CD4-positive, alpha-beta T cell (primary cell): ENCODE data around the gene RAMP3. TPM values are rescaled to one million over a fixed set of nuclear protein-coding genes. Genes with fewer than 3 reads are reported as not detected.

Experiments
- ATAC-seq: fragments of 200-7000 bp; cut with Tn5 transposase; one replicate; pipeline ENCODE4 v1.10.0; 2022; ENCODE audit warnings: mild to moderate bottlenecking; ENCODE audit not compliant: poor library complexity
- CTCF ChIA-PET: fragments of 350-600 bp; sonication (Branson Sonifier 250); formaldehyde crosslinking; loops from one replicate; lab custom pipeline; 2021; ENCODE audit warnings: antibody characterized with exemption, inconsistent platforms; lab: Charles Lee
- POLR2A ChIA-PET: fragments of 350-600 bp; sonication (Branson Sonifier 250); formaldehyde crosslinking; loops from one replicate; lab custom pipeline; 2021; ENCODE audit warnings: antibody characterized with exemption, inconsistent platforms; lab: Charles Lee
- DNase-seq, 14 experiments: peaks; one replicate each; pipeline ENCODE4 v3.0.0-alpha.2; 2013 to 2020; ENCODE audit warnings: mixed read lengths in 2 of 14
- H3K27ac ChIP-seq, 2 donors: one replicate each; pipeline versions ENCODE4 v1.5.1 to v1.7.0; 2013; ENCODE audit warnings: low read length in 2 of 2, low read depth in 1 of 2, mild to moderate bottlenecking in 1 of 2
- H3K27me3 ChIP-seq, 2 experiments: 1 replicate in 1 of 2; 2 replicates in 1 of 2; pipeline versions ENCODE4 v1.6.1 to v1.7.0; 2013; ENCODE audit warnings: low read length in 2 of 2, control low read depth in 1 of 2, mild to moderate bottlenecking in 1 of 2, moderate library complexity in 1 of 2; ENCODE audit not compliant: insufficient read depth in 2 of 2, control insufficient read depth in 1 of 2
- H3K36me3 ChIP-seq: one replicate; pipeline ENCODE4 v1.6.1; 2013; ENCODE audit warnings: low read length, control low read depth; ENCODE audit not compliant: insufficient read depth
- H3K4me1 ChIP-seq: one replicate; pipeline ENCODE4 v1.6.1; 2013; ENCODE audit warnings: low read length, control low read depth; ENCODE audit not compliant: insufficient read depth
- H3K4me3 ChIP-seq: one replicate; pipeline ENCODE4 v1.5.1; 2013; ENCODE audit warnings: mild to moderate bottlenecking, low read length, moderate library complexity
- H3K9me3 ChIP-seq, 2 experiments: 1 replicate in 1 of 2; 2 replicates in 1 of 2; pipeline versions ENCODE4 v1.6.1 to v1.7.0; 2013; ENCODE audit warnings: low read length in 2 of 2, mild to moderate bottlenecking in 2 of 2, control low read depth in 1 of 2, moderate library complexity in 1 of 2; ENCODE audit not compliant: control insufficient read depth in 1 of 2, insufficient read depth in 1 of 2
- H3K27ac Mint-ChIP-seq: one replicate; pipeline ENCODE4 v1.8.0; 2020; ENCODE audit warnings: mixed read lengths
- H3K27me3 Mint-ChIP-seq: one replicate; pipeline ENCODE4 v1.8.0; 2021; ENCODE audit warnings: mixed read lengths
- H3K36me3 Mint-ChIP-seq: one replicate; pipeline ENCODE4 v1.8.0; 2021; ENCODE audit warnings: low read depth, mixed read lengths
- H3K4me1 Mint-ChIP-seq: one replicate; pipeline ENCODE4 v1.8.0; 2021; ENCODE audit warnings: low read depth, mixed read lengths
- H3K4me3 Mint-ChIP-seq: one replicate; pipeline ENCODE4 v1.8.0; 2020; ENCODE audit warnings: mild to moderate bottlenecking, mixed read lengths
- H3K9me3 Mint-ChIP-seq: one replicate; pipeline ENCODE4 v1.8.0; 2020; ENCODE audit warnings: mixed read lengths
- intact Hi-C, 2 experiments: fragments of 100-400 bp; cut with DNase I in 1 of 2; cut with micrococcal nuclease in 1 of 2; formaldehyde crosslinking; loops; one replicate each; pipeline versions ENCODE4 v1.15.1 to v1.9.0; 2023 to 2025; cut with DNase I, micrococcal nuclease
- total RNA-seq, 174 experiments: library from RNA in 2 of 174; stranded (reverse) in 2 of 174; gene quantifications; one replicate each; pipeline ENCODE4 v1.2.3 and lab custom pipeline; 2021 to 2026
- TF ChIP-seq, protein P1 (sequence below): fragments of 200-600 bp; IDR thresholded peaks from one replicate; pipeline ENCODE4 v1.8.0; 2022; ENCODE audit warnings: antibody characterized with exemption, mild to moderate bottlenecking

RAMP3 gene
- total RNA-seq, 2 experiments from 2014 or later, result not detected

DNA sequence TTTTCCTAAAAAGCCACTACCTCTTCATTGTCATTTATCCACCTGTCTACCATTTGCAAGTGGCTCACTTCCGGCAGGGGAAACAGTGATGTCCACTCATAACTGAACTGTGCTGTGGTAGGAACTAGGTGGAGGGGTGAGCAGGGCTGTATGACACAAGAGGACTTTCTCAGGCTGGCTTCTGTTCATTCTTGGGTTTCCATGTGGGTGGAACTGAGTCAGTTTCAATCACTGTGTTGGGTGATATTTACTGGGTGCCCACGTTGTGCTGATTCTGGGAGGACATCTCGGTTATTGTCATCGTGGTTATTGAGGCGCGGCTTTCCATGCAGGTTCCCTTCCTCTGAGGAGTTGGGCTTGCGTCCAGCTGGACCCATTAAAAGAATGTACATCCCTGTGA is 38.8 kb downstream of the RAMP3 start:
- Mint-ChIP-seq H3K9me3 (no peaks in the 10 kb centered on the region), H3K4me1 (no peaks in the 10 kb centered on the region), H3K27ac (no peak overlapping the region), H3K27me3 (peaks cover 12% of the 10 kb centered on the region), H3K36me3 (no peaks in the 10 kb centered on the region), H3K4me3 (no peak overlapping the region)
- POLR2A ChIA-PET, result no interaction called here
- Histone ChIP-seq H3K27ac (no peak overlapping the region), H3K9me3 (no peaks in the 10 kb centered on the region), H3K4me1 (no peaks in the 10 kb centered on the region), H3K4me3 (no peak overlapping the region), H3K27me3 (peaks cover 0 to 2% of the 10 kb centered on the region in 2 experiments), H3K36me3 (no peaks in the 10 kb centered on the region)
- CTCF ChIA-PET, result no interaction called here
- intact Hi-C loops, result no loop called here
- ATAC-seq, result no peak
- DNase-seq, result no peak
- TF ChIP-seq, protein P1, sequence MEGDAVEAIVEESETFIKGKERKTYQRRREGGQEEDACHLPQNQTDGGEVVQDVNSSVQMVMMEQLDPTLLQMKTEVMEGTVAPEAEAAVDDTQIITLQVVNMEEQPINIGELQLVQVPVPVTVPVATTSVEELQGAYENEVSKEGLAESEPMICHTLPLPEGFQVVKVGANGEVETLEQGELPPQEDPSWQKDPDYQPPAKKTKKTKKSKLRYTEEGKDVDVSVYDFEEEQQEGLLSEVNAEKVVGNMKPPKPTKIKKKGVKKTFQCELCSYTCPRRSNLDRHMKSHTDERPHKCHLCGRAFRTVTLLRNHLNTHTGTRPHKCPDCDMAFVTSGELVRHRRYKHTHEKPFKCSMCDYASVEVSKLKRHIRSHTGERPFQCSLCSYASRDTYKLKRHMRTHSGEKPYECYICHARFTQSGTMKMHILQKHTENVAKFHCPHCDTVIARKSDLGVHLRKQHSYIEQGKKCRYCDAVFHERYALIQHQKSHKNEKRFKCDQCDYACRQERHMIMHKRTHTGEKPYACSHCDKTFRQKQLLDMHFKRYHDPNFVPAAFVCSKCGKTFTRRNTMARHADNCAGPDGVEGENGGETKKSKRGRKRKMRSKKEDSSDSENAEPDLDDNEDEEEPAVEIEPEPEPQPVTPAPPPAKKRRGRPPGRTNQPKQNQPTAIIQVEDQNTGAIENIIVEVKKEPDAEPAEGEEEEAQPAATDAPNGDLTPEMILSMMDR, result no peak

DNA sequence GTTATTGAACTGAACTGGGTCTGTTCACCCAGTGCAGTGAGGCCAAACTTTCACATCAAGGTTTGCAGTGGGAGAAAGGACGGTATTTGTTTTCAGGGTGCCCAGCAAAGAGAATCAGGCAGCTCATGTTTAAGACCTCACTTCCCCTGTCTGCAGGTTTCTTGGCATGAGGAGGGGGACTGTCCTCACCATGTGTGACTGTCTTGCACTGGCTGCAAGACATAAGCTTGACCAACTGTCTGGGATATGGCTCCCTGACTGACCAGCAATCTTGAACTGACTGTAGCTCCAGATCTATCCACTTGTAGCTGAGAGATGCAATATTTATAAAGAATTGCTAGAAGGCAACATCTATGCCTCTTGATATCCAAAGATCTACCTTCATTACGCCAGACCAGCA is 39.9 kb downstream of the RAMP3 start:
- H3K36me3 ChIP-seq, result no peaks in the 10 kb centered on the region
- no peaks in the 10 kb centered on the region for H3K9me3 Mint-ChIP-seq
- H3K9me3 ChIP-seq, result no peaks in the 10 kb centered on the region
- intact Hi-C loops, result no loop called here
- H3K36me3 Mint-ChIP-seq, result no peaks in the 10 kb centered on the region
- H3K4me3 Mint-ChIP-seq, result no peak overlapping the region
- ChIA-PET CTCF (no interaction called here), POLR2A (no interaction called here)
- no peaks in the 10 kb centered on the region for H3K4me1 Mint-ChIP-seq
- no peak for DNase-seq
- H3K4me3 ChIP-seq, result no peak overlapping the region
- H3K27ac ChIP-seq, result no peak overlapping the region
- no peak for ATAC-seq
- no peak overlapping the region for H3K27ac Mint-ChIP-seq
- TF ChIP-seq, protein P1, result no peak
- H3K27me3 Mint-ChIP-seq, result peaks cover 7% of the 10 kb centered on the region
- no peaks in the 10 kb centered on the region for H3K4me1 ChIP-seq
- peaks cover 0 to 2% of the 10 kb centered on the region in 2 experiments for H3K27me3 ChIP-seq

DNA sequence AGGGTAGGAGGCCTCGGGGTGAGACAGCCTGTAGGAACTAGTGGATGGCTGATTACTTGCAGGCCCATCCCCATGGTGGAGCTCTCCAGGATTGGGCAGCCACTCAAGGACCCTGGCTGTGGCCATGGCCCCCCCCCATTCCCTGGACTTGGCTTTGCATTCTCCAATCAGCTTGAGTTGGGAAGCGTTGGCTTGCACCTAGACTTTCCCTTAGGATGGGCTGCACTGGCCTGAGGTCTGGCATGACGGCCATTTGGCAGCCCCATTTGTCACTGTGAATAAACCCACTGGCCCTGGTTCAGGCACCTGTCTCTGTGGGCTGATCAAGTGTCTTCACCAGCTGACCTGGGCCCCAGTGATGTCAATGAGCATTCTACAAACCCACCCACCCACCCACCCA is 41.4 kb downstream of the RAMP3 start:
- TF ChIP-seq, protein P1, result no peak
- DNase-seq (no peak), ATAC-seq (no peak)
- H3K4me3 ChIP-seq, result no peak overlapping the region
- Mint-ChIP-seq H3K4me1 (peaks cover 2% of the 10 kb centered on the region), H3K27me3 (peaks cover 7% of the 10 kb centered on the region), H3K27ac (no peak overlapping the region), H3K9me3 (no peaks in the 10 kb centered on the region), H3K36me3 (no peaks in the 10 kb centered on the region), H3K4me3 (no peak overlapping the region)
- ChIA-PET POLR2A (no interaction called here), CTCF (no interaction called here)
- H3K4me1 ChIP-seq, result no peaks in the 10 kb centered on the region
- H3K9me3 ChIP-seq, result no peaks in the 10 kb centered on the region
- no peak overlapping the region for H3K27ac ChIP-seq
- H3K27me3 ChIP-seq, result peaks cover 0 to 1% of the 10 kb centered on the region in 2 experiments
- intact Hi-C loops, result no loop called here
- no peaks in the 10 kb centered on the region for H3K36me3 ChIP-seq
